Stimulated activated CD8-positive, alpha-beta memory T cell treated with anti-CD3 and anti-CD28 coated beads, Interleukin-7, amount 100 ng/mL, for 24 hours (primary cell): Measurements from ENCODE around the gene SETSIP.
A peak's percentile ranks its signal among the peaks of the same experiment; 100 is the strongest.
"Not testable (repeated sequence)": the region's sequence is repeated elsewhere in the genome, so short reads cannot be mapped to it uniquely, and the experiment has no call there.

Experiments
- DNase-seq: peaks from one replicate; pipeline ENCODE4 v3.0.0-alpha.2; 2020; ENCODE audit warnings: low read depth

SETSIP gene, protein sequence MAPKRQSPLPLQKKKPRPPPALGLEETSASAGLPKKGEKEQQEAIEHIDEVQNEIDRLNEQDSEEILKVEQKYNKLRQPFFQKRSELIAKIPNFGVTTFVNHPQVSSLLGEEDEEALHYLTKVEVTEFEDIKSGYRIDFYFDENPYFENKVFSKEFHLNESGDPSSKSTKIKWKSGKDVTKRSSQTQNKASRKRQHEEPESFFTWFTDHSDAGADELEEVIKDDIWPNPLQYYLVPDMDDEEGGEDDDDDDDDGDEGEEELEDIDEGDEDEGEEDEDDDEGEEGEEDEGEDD

GRCh38 chr1:92075311-92075710 lies at the start of gene SETSIP:
Gene SETSIP (minus strand): TSS chr1:92075411. CDS start chr1:92075411, 0 bp downstream.
- no peak for DNase-seq

GRCh38 chr1:92123868-92124267 lies 48.7 kb upstream of the SETSIP start:
- DNase-seq = no peak

- no peak for DNase-seq
Measured at GRCh38 chr1:92118826-92119225, 43.6 kb upstream of the SETSIP start.

- no peak for DNase-seq
Measured at GRCh38 chr1:92117526-92117925, 42.3 kb upstream of the SETSIP start.

DNA sequence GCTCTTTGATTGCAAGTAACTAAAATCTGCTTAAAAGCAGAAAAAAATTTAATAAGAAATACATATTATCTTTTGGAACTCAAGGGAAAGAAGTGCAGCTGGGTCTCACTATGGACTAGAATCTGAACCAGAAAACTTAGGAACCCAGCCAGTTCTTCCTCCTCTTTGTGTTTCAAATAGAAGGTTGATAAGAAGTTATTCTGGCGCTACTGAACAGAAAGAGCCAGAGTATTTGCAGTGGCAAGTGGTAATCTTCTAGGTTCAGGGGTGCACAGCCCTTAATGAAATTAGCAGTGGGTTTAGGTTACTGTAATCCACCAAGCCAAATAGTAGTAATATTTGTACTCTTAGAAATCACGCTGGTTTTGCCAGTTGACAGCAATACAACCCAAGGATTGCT lies 33.4 kb upstream of the SETSIP start:
- DNase-seq = no peak

- no peak for DNase-seq
Measured at GRCh38 chr1:92105546-92106081, 30.4 kb upstream of the SETSIP start.

DNA sequence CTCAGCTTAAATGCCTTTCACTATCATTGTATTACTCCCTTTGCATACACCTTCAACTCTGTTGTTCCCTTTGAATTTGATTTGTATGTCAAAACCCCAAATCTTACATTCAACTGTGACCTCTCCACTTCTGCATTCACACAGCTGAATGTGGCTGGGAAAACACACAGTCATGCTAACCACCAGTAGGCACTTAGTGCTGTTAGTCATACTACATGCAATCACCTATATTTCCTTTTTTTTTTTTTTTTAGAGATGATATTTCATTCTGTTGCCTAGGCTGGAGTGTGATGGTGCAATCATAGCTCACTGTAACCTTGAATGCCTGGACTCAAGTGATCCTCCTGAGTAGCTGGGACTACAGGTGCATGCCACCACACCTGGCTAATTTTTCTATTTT lies 21.1 kb upstream of the SETSIP start:
- no peak for DNase-seq

GRCh38 chr1:92095874-92096273 lies 20.7 kb upstream of the SETSIP start:
- DNase-seq = no peak

DNA sequence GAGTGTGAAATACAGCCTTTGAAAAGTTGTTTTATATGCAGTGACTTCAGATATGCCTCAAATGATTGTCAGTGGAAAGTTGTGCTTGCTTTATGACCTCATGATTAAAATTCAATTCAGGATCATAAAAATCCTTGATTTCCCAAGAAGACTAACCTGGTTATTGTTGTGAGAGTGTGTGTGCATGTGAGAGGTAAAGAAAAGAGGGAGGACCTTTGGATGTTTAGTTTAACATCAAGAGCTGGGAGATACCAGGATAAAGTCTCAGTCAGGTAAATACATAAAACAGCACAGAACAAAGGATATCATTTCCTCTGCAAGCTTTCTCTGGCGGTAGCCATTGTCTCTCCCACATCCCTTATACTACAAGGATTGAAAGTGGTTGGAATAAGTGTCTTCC lies 19.4 kb upstream of the SETSIP start:
- DNase-seq = no peak

- no peak for DNase-seq
Measured at GRCh38 chr1:92094090-92094489, 18.9 kb upstream of the SETSIP start.

GRCh38 chr1:92091625-92092024 lies 16.4 kb upstream of the SETSIP start:
- DNase-seq = no peak

DNA sequence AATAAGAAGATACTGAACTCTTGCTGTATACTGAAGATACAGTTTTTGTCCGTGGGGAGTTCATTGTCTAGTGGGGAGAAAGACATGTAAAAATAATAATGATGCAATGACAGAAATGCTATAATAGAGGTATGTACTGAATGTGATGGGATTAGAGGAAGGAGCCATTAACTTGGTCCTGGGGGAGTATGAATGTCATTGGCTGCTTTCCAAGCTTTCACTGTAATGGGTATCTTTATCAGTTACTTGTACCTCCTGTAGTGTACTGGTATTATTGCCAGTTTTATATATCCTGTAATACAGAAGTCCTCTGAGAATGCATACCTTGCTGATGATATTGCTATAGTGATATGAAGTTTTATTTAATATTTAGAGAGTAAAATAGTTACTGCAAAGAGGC lies 12.3 kb upstream of the SETSIP start:
- DNase-seq = no peak

GRCh38 chr1:92085727-92086126 lies 10.5 kb upstream of the SETSIP start:
- DNase-seq = no peak

- DNase-seq = no peak
Measured at GRCh38 chr1:92084651-92085050, 9.4 kb upstream of the SETSIP start.

DNA sequence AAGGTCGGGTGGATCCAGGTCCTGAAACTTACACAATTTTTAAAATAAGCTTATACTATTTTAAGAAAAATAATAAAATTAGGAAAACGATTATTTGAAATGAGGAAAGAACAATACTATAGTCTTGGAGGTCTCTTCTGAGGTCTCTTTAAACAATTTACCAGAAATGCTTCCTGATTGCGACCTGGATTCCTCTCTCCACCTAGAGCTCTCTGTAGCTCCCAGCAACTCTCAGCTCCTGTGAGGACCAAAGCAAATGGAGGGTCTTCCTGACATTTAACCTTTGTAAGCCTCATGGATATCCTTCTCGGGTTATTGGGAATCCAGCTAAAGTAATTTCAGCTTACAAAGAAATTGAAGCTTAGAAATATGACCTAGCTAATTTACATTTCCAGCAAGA lies 5.8 kb upstream of the SETSIP start:
- no peak for DNase-seq

- peak; percentile 68 for DNase-seq
Measured at GRCh38 chr1:92080128-92080985, 5.1 kb upstream of the SETSIP start, which contains the start of gene BTBD8. Gene BTBD8 (plus strand): TSS chr1:92080345. CDS start chr1:92080572, 227 bp downstream.

- no peak for DNase-seq
Measured at GRCh38 chr1:92079441-92079840, 4.2 kb upstream of the SETSIP start.

DNA sequence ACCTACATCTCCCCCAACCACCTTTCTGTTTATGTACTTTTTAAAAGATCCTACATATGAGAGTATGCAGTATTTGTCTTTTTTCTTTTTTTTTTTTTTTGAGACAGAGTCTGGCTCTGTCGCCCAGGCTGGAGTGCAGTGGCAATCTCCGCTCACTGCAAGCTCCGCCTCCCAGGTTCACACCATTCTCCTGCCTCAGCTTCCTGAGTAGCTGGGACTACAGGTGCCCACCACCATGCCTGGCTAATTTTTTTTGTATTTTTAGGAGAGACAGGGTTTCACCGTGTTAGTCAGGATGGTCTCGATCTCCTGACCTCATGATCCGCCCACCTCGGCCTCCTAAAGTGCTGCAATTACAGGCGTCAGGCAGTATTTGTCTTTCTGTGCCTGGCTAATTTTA lies 2.9 kb upstream of the SETSIP start:
- DNase-seq = not testable (repeated sequence)

- DNase-seq = no peak
Measured at GRCh38 chr1:92076363-92076762, 1.2 kb upstream of the SETSIP start.

DNA sequence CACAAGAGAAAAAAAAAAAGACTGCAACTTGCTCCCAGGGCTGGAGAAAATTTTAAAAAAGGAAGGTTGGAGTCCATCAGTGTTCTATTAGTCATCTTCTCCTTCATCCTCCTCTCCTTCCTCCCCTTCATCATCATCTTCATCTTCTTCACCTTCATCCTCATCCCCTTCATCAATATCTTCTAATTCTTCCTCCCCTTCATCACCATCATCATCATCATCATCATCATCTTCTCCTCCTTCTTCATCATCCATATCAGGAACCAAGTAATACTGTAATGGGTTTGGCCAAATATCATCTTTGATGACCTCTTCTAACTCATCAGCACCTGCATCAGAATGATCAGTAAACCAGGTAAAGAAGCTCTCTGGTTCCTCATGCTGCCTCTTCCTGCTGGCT lies 765 bp downstream of the SETSIP start:
- not testable (repeated sequence) for DNase-seq

DNA sequence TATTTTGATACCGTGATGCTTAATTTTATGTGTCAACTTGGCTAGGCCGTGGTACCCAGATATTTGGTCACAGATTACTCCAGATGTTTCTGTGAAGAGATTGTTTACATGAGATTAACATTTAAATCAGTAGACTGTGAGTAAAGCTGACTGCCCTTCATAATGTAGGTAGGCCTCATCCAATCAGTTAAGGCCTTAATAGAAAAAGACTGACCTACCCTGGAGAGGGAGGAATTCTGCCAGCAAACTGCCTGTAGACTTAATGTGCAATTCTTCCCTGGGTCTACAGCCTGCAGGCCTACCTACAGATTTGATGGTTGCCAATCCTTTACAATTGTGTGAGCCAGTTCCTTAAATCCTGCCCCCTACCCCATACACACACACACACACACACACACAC lies 4.3 kb downstream of the SETSIP start:
- no peak for DNase-seq

- DNase-seq = no peak
Measured at GRCh38 chr1:92066321-92066720, 8.9 kb downstream of the SETSIP start.

- DNase-seq = no peak
Measured at GRCh38 chr1:92065042-92065441, 10.2 kb downstream of the SETSIP start.
